K562 (cell line): ENCODE data around the gene CIAO3. TPM values are rescaled to one million over a fixed set of nuclear protein-coding genes. Genes with fewer than 3 reads are reported as not detected.
"Not testable (repeated sequence)": the region's sequence is repeated elsewhere in the genome, so short reads cannot be mapped to it uniquely, and the experiment has no call there.

Experiments
- ATF3 ChIP-seq, 2 experiments: fragments of 450-650 bp in 1 of 2; sonication (generic) in 1 of 2; formaldehyde crosslinking in 1 of 2; IDR thresholded peaks in 1 of 2; conservative IDR thresholded peaks in 1 of 2; 2 replicates each; pipeline versions ENCODE4 v1.6.1 to v1.8.1; 2016 to 2023; ENCODE audit warnings: mild to moderate bottlenecking in 2 of 2, moderate library complexity in 2 of 2, inconsistent platforms in 1 of 2, missing genetic modification reagents in 1 of 2
- FOSL1 ChIP-seq: fragments of 200-800 bp; sonication (Bioruptor generic); conservative IDR thresholded peaks from 2 replicates; pipeline ENCODE4 v1.6.1; 2016; ENCODE audit warnings: missing genetic modification characterization, missing compliant biosample characterization
- GTF3C2 ChIP-seq: IDR thresholded peaks from 3 replicates; pipeline ENCODE4 v1.6.1; 2011; ENCODE audit warnings: borderline replicate concordance, mild to moderate bottlenecking, moderate library complexity; ENCODE audit not compliant: insufficient read length; ENCODE audit errors: extremely low read depth
- L3MBTL2 ChIP-seq: fragments of 450-650 bp; IDR thresholded peaks from 2 replicates; pipeline ENCODE4 v1.6.1; 2016; ENCODE audit warnings: mild to moderate bottlenecking, moderate library complexity
- PHF21A ChIP-seq: fragments of 450-650 bp; IDR thresholded peaks from 2 replicates; pipeline ENCODE4 v1.6.1; 2017; ENCODE audit warnings: low read depth, borderline replicate concordance
- polyA plus RNA-seq, 8 experiments: library from polyadenylated mRNA; depleted of rRNA in 4 of 8; stranded (reverse) in 5 of 8; unstranded in 3 of 8; fragments of >200 nt; fragmentation: Nextera tagmentation in 2 of 8; fragmentation: Illumina TruSeq in 1 of 8; extraction: Ambion mirVana in 2 of 8; extraction: Trizol in 1 of 8; gene quantifications; 2 replicates each; pipeline versions ENCODE4 v1.2.1 to v1.2.3, GENCODE V29; 2011 to 2014; ENCODE audit warnings: inconsistent platforms in 1 of 8, missing spikeins in 1 of 8
- total RNA-seq, 7 experiments: library from RNA; depleted of rRNA in 6 of 7; stranded (reverse); fragments of >200 nt in 6 of 7; fragmentation: Illumina TruSeq in 2 of 7; extraction: Trizol in 2 of 7; gene quantifications; 2 replicates each; pipeline versions ENCODE4 v1.2.1 to v1.2.3, GENCODE V29; 2011 to 2021; ENCODE audit warnings: low replicate concordance in 1 of 7

Gene CIAO3
- total and polyA plus RNA-seq, 9 of the 15 experiments (the other 6 are each of a cell fraction or from before 2014, with no cell fraction given), result 2.2 to 35.6 (median 18.7) TPM

GRCh38 chr16:712740-713250 lies 28.0 kb downstream of the CIAO3 start (continued):
- TF ChIP-seq ATF3 (IDR thresholded peaks at IDR 0.05) (peak; percentile 57), PHF21A (0 out of 2 replicates have a peak, but pooled peaks have one; percentile 28), FOSL1 (peak; percentile 66), GTF3C2 (peak; percentile 10), L3MBTL2 (0 out of 2 replicates have a peak, but pooled peaks have one; percentile 23)
- not testable (repeated sequence) for TF ChIP-seq ATF3 (CRISPR knock-in tag; conservative IDR thresholded peaks at IDR 0.05)
